Ishikawa (cell line): ENCODE data around the gene DNMT3A.

ENCODE experiments used
- CEBPB ChIP-seq: IDR thresholded peaks from 2 replicates; pipeline ENCODE4 v1.6.1; 2012
- CREB1 ChIP-seq: IDR thresholded peaks from 2 replicates; pipeline ENCODE4 v1.6.1; 2012; ENCODE audit warnings: low read depth
- EGR1 ChIP-seq: IDR thresholded peaks from 2 replicates; pipeline ENCODE4 v1.6.1; 2012
- EP300 ChIP-seq: IDR thresholded peaks from 2 replicates; pipeline ENCODE4 v1.6.1; 2012; ENCODE audit warnings: borderline replicate concordance
- FOXM1 ChIP-seq: IDR thresholded peaks from 2 replicates; pipeline ENCODE4 v1.6.1; 2012; ENCODE audit warnings: low read depth, borderline replicate concordance
- MAX ChIP-seq: IDR thresholded peaks from 2 replicates; pipeline ENCODE4 v1.6.1; 2012
- NFIC ChIP-seq: IDR thresholded peaks from 2 replicates; pipeline ENCODE4 v1.6.1; 2012
- RAD21 ChIP-seq: IDR thresholded peaks from 2 replicates; pipeline ENCODE4 v1.6.1; 2012; ENCODE audit warnings: low read depth
- REST ChIP-seq: IDR thresholded peaks from 2 replicates; pipeline ENCODE4 v1.6.1; 2012; ENCODE audit warnings: low read depth, mild to moderate bottlenecking
- TAF1 ChIP-seq: IDR thresholded peaks from 2 replicates; pipeline ENCODE4 v1.6.1; 2012; ENCODE audit warnings: low read depth, mild to moderate bottlenecking
- TCF12 ChIP-seq: IDR thresholded peaks from 2 replicates; pipeline ENCODE4 v1.6.1; 2012; ENCODE audit warnings: low read depth
- TEAD4 ChIP-seq: IDR thresholded peaks from 2 replicates; pipeline ENCODE4 v1.6.1; 2012
- YY1 ChIP-seq: IDR thresholded peaks from 2 replicates; pipeline ENCODE4 v1.6.1; 2012; ENCODE audit warnings: low read depth
- ZBTB7A ChIP-seq: IDR thresholded peaks from 2 replicates; pipeline ENCODE4 v1.6.1; 2012; ENCODE audit warnings: low read depth
- TF ChIP-seq, protein P1 (sequence below): IDR thresholded peaks from 2 replicates; pipeline ENCODE4 v1.6.1; 2012

DNMT3A gene

DNA sequence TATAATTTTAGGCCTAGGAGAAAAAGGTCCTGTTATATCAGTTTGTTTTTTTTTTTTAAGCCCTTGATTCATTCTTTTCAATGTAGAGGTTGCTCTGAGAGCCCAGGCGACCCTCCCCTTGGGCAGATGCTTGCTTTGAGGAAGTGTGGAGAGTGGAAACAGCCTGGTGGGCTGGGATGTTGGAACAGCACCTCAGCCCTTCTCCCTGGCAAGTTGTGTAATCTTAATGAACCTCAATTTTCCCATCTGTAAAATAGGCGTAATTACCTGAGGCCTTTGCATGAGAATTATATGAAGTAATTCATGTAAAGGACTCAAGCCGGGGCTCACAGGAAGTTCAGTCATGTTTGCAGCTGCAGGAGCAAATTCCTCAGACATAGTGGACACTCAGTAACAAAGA is 123.6 kb downstream of the DNMT3A start:
- TF ChIP-seq, protein P1, sequence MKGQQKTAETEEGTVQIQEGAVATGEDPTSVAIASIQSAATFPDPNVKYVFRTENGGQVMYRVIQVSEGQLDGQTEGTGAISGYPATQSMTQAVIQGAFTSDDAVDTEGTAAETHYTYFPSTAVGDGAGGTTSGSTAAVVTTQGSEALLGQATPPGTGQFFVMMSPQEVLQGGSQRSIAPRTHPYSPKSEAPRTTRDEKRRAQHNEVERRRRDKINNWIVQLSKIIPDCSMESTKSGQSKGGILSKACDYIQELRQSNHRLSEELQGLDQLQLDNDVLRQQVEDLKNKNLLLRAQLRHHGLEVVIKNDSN, result no peak
- no peak for TF ChIP-seq EP300
- no peak for TF ChIP-seq TCF12
- no peak for TF ChIP-seq CREB1
- TF ChIP-seq RAD21, result no peak
- no peak for TF ChIP-seq EGR1
- TF ChIP-seq CEBPB, result no peak
- TF ChIP-seq TAF1, result no peak
- no peak for TF ChIP-seq REST

DNA sequence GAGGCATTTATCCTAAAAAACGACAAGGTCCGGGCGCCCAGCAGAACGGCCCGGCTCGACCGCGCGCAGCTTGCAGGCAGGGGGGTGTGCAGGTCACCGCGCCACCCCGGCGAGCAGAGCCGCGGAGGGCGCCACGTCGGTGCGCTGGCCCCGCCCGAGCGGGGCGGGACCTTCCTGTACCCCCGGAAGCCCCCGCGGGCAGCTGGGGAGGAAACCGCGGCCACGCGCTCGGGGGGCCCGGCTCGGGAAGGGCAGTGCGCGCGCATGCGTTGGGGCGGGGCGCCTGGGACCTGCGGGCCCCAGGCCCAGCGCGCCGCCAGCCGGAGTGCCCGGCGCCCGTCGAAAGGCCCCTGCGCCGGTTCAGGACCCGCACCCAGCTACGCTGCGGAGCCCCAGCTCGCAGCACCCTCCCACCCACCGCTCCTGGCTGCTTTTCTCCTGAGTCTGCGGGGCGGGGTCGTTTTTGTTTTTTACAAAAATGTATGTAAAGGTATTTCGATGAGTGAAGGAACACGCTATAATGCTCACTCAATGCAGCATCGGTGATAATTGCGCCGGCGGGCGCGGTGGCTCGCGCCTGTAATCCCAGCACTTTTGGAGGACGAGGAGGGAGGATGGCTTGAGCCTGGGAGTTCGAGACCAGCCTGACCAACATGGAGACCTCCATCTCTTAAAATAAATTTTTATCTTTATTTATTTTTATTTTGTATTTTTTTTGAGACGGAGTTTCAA is 125.6 kb downstream of the DNMT3A start:
- TF ChIP-seq TCF12 (no peak), YY1 (no peak), TAF1 (no peak), TEAD4 (no peak), CEBPB (no peak)

DNA sequence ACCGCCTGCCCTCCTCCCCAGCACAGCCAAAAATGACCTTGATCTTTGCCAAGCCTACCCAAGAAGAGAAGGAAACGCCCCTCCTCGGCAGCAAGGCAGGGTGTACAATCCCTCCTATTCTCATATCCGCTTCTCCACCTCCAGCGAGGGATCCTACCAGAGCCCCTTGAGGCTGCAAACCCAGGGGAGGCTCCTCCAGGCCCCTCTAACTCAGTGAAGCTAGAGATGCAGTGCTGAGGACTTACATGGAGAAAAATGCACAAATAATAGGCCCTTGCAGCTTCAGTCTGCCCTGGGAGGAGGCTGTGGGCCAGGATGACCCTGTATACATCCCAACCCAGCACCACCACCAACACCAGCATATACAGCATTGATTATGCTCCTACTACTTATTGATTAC is 126.5 kb downstream of the DNMT3A start:
- TF ChIP-seq NFIC (no peak), CREB1 (no peak), TAF1 (no peak), MAX (no peak), FOXM1 (no peak)

DNA sequence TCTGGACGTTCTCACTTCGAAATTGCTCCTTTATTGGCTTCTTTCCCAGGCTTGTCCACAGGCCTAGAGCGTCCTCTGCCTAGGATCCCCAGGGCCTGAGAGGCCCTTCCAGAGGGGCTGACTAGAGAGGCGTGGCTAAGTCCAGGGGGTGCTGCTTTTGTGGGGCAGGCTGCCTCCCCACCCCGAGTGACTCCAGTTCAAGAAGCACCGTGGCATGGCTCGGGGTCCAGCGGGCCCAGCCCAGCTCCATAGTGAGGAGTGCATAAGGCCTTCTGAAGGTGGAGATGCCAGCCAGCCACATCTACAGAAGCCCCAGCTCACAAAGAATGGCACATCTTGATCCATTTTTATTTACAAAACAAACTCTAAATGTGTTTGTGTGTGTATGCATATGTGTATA is 128.5 kb downstream of the DNMT3A start:
- no peak for TF ChIP-seq TEAD4
- TF ChIP-seq, protein P1, result no peak
- no peak for TF ChIP-seq CEBPB
- TF ChIP-seq CREB1, result no peak
- TF ChIP-seq RAD21, result no peak
- no peak for TF ChIP-seq NFIC
- TF ChIP-seq TCF12, result no peak
- no peak for TF ChIP-seq REST
- no peak for TF ChIP-seq EP300
- TF ChIP-seq ZBTB7A, result no peak
- no peak for TF ChIP-seq TAF1
- no peak for TF ChIP-seq FOXM1
- no peak for TF ChIP-seq YY1
- TF ChIP-seq EGR1, result no peak
- no peak for TF ChIP-seq MAX

DNA sequence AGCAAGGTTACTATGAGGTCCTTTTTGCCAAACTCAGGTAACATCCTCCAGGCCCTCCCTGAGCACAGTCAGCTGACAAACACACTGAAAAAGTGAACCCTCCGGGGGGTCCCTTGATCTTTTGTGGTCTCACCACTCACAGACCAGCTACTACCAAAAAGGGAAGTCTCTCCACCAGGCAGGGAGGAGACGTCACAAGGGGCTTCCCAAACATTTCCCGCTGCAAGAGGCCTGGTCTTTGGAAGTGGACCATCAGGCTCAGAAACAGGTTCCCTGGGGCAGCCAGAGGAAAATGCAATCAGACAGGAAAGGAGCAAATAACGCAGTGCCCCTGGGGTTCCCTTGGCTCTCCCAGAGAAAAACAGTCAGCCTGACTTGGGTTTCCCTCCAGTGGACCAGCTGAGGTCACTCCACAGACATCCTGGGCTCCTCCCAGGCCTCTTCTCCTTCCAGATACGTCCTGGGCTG is 134.6 kb downstream of the DNMT3A start:
- TF ChIP-seq MAX (no peak), ZBTB7A (no peak), TAF1 (no peak), REST (no peak), CREB1 (no peak)
- TF ChIP-seq, protein P1, result no peak
